RCC 7860 (cell line): Measurements from ENCODE around the gene MTUS2.

Source experiments
- DNase-seq: peaks from one replicate; pipeline ENCODE4 v3.0.0-alpha.2; 2015; ENCODE audit warnings: low spot score
- FAIRE-seq: peaks from 2 replicates; lab custom pipeline; 2012; peaks lifted over from hg19 to GRCh38; lab: Jason Lieb, UNC

MTUS2 gene

GRCh38 chr13:29537736-29538651 is 717.9 kb downstream of the MTUS2 start:
- FAIRE-seq = no peak
- no peak for DNase-seq

DNA sequence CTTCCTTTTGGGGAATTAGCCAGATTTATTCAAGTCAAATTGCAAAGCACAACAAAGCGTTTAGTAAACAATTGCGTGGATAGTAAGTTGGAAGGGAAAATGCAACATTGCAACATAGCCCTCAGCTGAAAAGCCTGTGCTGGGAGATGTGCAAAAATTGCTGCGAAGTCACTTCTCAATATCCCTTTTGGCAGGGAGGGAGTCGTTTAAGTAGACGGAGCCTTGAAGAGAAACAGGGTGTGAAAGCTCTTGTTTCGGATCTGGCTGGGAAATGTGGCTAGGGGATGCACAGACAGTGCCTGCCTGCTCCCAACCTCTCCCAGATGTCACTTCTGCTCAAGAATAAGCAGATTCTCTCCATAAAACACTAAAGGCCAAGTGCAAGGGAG is 718.5 kb downstream of the MTUS2 start:
- FAIRE-seq = no peak
- DNase-seq = no peak

- FAIRE-seq (no peak), DNase-seq (no peak)
These were observed 719.7 kb downstream of the MTUS2 start for GRCh38 chr13:29539856-29540255.

- no peak for FAIRE-seq
- no peak for DNase-seq
These were observed 720.2 kb downstream of the MTUS2 start for GRCh38 chr13:29540334-29540733.

GRCh38 chr13:29540799-29541198 is 720.7 kb downstream of the MTUS2 start:
- FAIRE-seq (no peak), DNase-seq (no peak)

DNA sequence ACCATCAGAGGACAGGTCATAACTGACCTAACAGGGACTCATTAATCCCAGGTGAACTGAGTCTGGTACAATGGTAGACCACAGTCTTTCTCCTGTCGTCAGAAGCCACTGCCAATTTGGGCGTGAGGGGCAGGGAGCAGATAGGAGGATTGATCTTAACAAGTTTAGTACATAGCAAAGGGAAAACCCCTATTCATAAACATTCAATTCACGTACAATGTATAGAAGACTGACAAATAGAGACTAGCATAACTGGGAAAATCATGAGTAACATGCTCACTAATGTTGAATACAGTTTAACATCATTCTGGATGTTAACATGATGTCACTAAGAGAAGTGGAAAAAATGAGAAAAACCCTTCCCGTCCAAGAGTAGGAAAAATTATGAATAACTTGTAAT is 721.3 kb downstream of the MTUS2 start:
- FAIRE-seq = no peak
- DNase-seq = no peak

DNA sequence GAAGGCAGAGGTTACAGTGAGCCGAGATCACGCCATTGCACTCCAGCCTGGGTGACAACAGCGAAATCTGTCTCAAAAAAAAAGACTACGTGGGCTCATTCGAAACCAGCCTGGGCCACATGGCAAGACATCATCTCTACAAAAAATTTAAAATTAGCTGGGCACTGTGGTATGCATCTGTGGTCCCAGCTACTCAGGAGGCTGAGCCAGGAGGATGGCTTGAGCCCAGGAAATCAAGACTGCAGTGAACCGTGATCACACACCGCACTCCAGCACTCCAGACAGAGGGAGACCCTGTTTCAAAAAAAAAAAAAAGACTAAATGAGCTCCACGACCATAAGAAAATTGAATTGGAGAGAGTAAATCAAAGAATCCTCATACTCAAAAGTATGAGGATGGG is 722.2 kb downstream of the MTUS2 start:
- DNase-seq (no peak), FAIRE-seq (no peak)

DNA sequence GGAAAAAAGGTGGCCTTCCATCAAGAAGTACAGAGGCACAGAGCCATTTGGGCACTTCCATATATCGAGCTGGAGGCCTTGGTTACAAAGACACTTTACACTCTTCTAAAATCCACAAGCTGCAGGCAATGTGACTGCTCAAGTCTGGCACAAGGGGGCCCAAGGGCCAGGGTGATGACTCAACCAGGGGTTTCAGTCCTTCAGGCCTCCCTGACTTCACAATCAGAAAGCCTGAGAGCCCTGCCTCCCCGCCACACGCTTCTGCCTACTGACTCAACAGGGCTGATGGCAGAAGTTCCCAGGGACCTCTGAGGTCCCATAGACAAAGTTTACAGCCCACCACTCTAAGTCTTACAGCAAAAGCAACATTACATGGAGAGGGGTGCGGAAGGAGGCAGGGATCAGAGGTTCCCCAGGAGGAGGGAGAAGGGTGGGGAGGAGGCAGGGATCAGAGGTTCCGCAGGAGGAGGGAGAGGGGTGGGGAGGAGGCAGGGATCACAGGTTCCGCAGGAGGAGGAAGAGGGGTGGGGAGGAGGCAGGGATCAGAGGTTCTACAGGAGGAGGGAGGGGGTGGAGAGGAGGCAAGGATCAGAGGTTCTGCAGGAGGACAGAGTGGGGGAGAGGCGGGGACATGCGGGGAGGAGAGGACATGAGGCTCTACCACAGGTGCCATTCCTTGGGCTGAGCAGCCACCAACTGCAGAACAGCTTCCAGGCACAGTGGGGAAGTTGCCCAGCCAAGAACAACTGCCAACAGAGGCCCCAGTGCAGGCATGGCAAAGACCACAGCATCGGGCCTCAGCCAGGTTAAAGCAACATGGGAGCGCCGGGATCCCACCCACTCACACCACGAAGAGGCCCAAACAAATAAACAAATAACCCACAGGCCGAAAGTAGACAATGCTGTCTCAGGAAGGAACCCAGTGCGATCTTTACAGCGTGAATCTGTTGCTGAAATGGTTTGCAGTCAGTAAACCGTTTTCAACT is 723.4 kb downstream of the MTUS2 start:
- DNase-seq (peak; percentile 39), FAIRE-seq (no peak)

- FAIRE-seq (no peak), DNase-seq (no peak)
These were observed 725.8 kb downstream of the MTUS2 start for GRCh38 chr13:29545988-29546387.

DNA sequence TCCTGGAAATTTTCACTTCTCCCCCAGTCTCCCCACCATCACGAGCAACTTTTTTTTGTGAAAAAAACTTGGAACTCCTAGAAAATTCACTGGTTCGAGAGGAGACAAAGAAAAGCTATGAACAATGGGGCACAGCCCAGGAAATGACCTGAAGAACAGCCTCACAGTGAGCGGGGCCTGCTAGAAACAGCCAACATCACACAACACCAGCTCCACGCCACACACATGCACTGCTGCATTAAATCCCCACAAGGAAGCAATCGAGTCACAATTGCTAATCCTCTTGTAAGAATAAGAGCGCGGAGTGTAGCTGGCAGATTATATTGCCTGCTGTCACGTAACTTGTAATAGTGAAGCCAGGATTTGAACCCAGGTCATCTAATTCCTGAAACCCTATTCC is 726.5 kb downstream of the MTUS2 start:
- no peak for DNase-seq
- FAIRE-seq = no peak

GRCh38 chr13:29547153-29547552 is 727.0 kb downstream of the MTUS2 start:
- DNase-seq (no peak), FAIRE-seq (no peak)

DNA sequence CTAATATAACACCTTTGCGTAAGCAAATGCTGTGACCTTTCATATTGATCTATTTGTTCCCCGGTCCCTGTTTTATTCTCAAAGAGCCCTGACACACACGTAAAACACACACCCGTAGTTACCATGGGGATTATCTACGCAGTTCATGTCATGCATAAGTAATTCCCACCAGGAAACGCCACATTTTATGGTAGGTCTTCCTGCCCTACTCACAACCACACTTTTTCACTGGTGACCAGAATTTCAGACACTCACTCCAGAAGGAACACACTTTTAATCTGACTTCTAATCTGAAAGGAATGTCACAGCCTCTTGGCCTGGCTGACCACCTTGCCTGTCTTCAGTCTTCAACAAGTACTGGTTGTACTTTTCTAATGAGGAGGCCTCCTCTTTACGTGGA is 728.6 kb downstream of the MTUS2 start:
- FAIRE-seq = no peak
- peak; percentile 38 for DNase-seq

DNA sequence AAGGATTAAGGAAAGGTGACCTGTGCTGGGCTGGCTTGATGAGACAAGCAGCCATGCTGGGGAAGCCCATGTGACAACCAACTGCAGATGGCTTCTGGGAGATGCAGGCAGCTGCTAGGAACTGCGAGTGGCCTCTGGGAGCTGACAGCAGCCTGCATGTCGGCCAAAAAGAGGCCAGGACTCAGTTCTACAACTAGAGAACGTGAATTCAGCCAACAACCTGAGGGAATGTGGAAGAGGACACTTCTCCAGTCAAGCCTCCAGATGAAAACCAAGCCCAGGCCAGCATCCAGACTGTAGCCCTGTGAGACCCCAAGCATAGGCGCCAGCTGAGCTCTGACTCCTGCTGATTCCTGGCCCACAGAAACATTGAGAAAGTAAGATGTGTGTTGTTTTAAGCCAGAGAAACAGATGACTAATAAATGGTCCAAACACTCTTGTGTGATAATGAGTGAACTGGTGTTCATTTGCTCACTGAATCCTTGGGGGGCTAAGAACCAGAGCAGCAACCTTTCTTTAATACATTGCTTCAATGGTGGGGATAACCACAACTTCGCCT is 730.4 kb downstream of the MTUS2 start:
- FAIRE-seq (no peak), DNase-seq (no peak)

GRCh38 chr13:29551214-29551613 is 731.1 kb downstream of the MTUS2 start:
- DNase-seq (no peak), FAIRE-seq (no peak)
